IMR-90 (cell line): ENCODE data around the gene DHX29. TPM values are rescaled to one million over a fixed set of nuclear protein-coding genes. Genes with fewer than 3 reads are reported as not detected.

ENCODE experiments used
- ATAC-seq: fragments of 200-7000 bp; cut with Tn5 transposase; 2 replicates; pipeline ENCODE4 v1.9.1; 2020; ENCODE audit warnings: low read depth, mild to moderate bottlenecking, moderate library complexity
- BruUV-seq: library from RNA; stranded (reverse); fragments of 400-500 nt; replicated peaks from 2 replicates; lab custom pipeline; 2021; lab: Mats Ljungman, UMichigan
- CTCF ChIA-PET: fragments of 300-600 bp; formaldehyde crosslinking; extraction: SDS; loops from one replicate; lab custom pipeline; 2021; ENCODE audit warnings: antibody characterized with exemption; lab: Yijun Ruan, JAX
- POLR2A ChIA-PET: fragments of 300-600 bp; sonication (Branson Sonifier 250); formaldehyde crosslinking; loops from one replicate; lab custom pipeline; 2022; ENCODE audit warnings: antibody characterized with exemption; ENCODE audit not compliant: unreplicated experiment; lab: Charles Lee
- DNase-seq: peaks from one replicate; pipeline ENCODE4 v3.0.0; 2013
- H2AFZ ChIP-seq: replicated peaks from 2 replicates; pipeline ENCODE3; 2013; ENCODE audit warnings: low read length, mild to moderate bottlenecking; ENCODE audit not compliant: poor library complexity
- H2AK5ac ChIP-seq: 2 replicates; pipeline ENCODE4 v1.6.1; 2013; ENCODE audit warnings: low read depth, low read length, inconsistent platforms
- H2AK9ac ChIP-seq: replicated peaks from 2 replicates; pipeline ENCODE3; 2013; ENCODE audit warnings: mild to moderate bottlenecking, low read depth, low read length, moderate library complexity; ENCODE audit not compliant: poor library complexity
- H2BK120ac ChIP-seq: 2 replicates; pipeline ENCODE4 v1.6.1; 2013; ENCODE audit warnings: low read depth, low read length, inconsistent platforms
- H2BK15ac ChIP-seq: 3 replicates; pipeline ENCODE4 v1.6.1; 2013; ENCODE audit warnings: low read depth, low read length, inconsistent platforms
- H2BK20ac ChIP-seq: 2 replicates; pipeline ENCODE4 v1.6.1; 2013; ENCODE audit warnings: low read depth, mild to moderate bottlenecking, inconsistent platforms, low read length, moderate library complexity
- H2BK5ac ChIP-seq: 2 replicates; pipeline ENCODE4 v1.6.1; 2013; ENCODE audit warnings: mild to moderate bottlenecking, low read depth, low read length, inconsistent platforms; ENCODE audit not compliant: poor library complexity, severe bottlenecking
- H3K14ac ChIP-seq: replicated peaks from 2 replicates; pipeline ENCODE4 v1.6.1; 2013; ENCODE audit warnings: low read depth, low read length, inconsistent platforms
- H3K18ac ChIP-seq: 2 replicates; pipeline ENCODE4 v1.6.1; 2013; ENCODE audit warnings: low read depth, low read length, control low read depth
- H3K23ac ChIP-seq: 2 replicates; pipeline ENCODE4 v1.6.1; 2013; ENCODE audit warnings: low read depth, low read length, inconsistent platforms
- H3K27ac ChIP-seq: 2 replicates; pipeline ENCODE4 v1.5.1; 2013; ENCODE audit warnings: mild to moderate bottlenecking, control low read depth, low read length; ENCODE audit not compliant: insufficient read depth
- H3K27me3 ChIP-seq: 2 replicates; pipeline ENCODE4 v1.6.1; 2013; ENCODE audit warnings: low read length; ENCODE audit not compliant: control insufficient read depth, insufficient read depth
- H3K36me3 ChIP-seq: 2 replicates; pipeline ENCODE4 v1.6.1; 2013; ENCODE audit warnings: low read length, mixed read lengths; ENCODE audit not compliant: control insufficient read depth, insufficient read depth
- H3K4ac ChIP-seq: 2 replicates; pipeline ENCODE4 v1.6.1; 2013; ENCODE audit warnings: low read depth, low read length, inconsistent platforms
- H3K4me1 ChIP-seq: 2 replicates; pipeline ENCODE4 v1.6.1; 2013; ENCODE audit warnings: low read length, mixed read lengths; ENCODE audit not compliant: control insufficient read depth, insufficient read depth
- H3K4me2 ChIP-seq: 2 replicates; pipeline ENCODE4 v1.6.1; 2013; ENCODE audit warnings: low read depth, mild to moderate bottlenecking, control low read depth, low read length, moderate library complexity
- H3K4me3 ChIP-seq: 2 replicates; pipeline ENCODE4 v1.5.1; 2013; ENCODE audit warnings: low read depth, mild to moderate bottlenecking, control low read depth, low read length, moderate library complexity; ENCODE audit not compliant: insufficient read depth
- H3K56ac ChIP-seq: 2 replicates; pipeline ENCODE4 v1.6.1; 2013; ENCODE audit warnings: low read length, inconsistent platforms; ENCODE audit not compliant: insufficient read depth; ENCODE audit errors: extremely low read depth
- H3K79me1 ChIP-seq, 2 experiments: 2 replicates each; pipeline ENCODE4 v1.6.1; 2013; ENCODE audit warnings: low read length in 2 of 2, inconsistent platforms in 1 of 2, low read depth in 1 of 2
- H3K9ac ChIP-seq: 2 replicates; pipeline ENCODE4 v1.6.1; 2013; ENCODE audit warnings: low read depth, low read length, control low read depth
- H3K9me1 ChIP-seq: 2 replicates; pipeline ENCODE4 v1.6.1; 2013; ENCODE audit warnings: low read length, inconsistent platforms; ENCODE audit not compliant: insufficient read depth
- H3K9me3 ChIP-seq: 2 replicates; pipeline ENCODE4 v1.6.1; 2013; ENCODE audit warnings: low read length; ENCODE audit not compliant: control insufficient read depth, insufficient read depth
- H4K20me1 ChIP-seq: 2 replicates; pipeline ENCODE4 v1.6.1; 2013; ENCODE audit warnings: low read length, inconsistent platforms; ENCODE audit not compliant: insufficient read depth
- H4K5ac ChIP-seq: 2 replicates; pipeline ENCODE4 v1.6.1; 2013; ENCODE audit warnings: mild to moderate bottlenecking, low read depth, low read length, control low read depth
- H4K8ac ChIP-seq, 2 experiments: 2 replicates each; pipeline ENCODE4 v1.6.1; 2013; ENCODE audit warnings: low read depth in 2 of 2, low read length in 2 of 2, control low read depth in 1 of 2, inconsistent platforms in 1 of 2
- H4K91ac ChIP-seq: 2 replicates; pipeline ENCODE4 v1.6.1; 2013; ENCODE audit warnings: low read depth, low read length, inconsistent platforms; ENCODE audit not compliant: insufficient read depth
- FOS ChIP-seq: fragments of 150-350 bp; IDR thresholded peaks from 2 replicates; pipeline ENCODE4 v1.6.1; 2016; ENCODE audit warnings: low read depth, low read length
- MXI1 ChIP-seq: IDR thresholded peaks from 2 replicates; pipeline ENCODE4 v1.6.1; 2012; ENCODE audit warnings: low read depth, mild to moderate bottlenecking, low read length, moderate library complexity, borderline replicate concordance
- POLR2A ChIP-seq: IDR thresholded peaks from 2 replicates; pipeline ENCODE4 v1.6.1; 2012; ENCODE audit warnings: mild to moderate bottlenecking, low read depth, low read length
- dilution Hi-C: fragments of 300-500 bp; cut with HindIII; formaldehyde crosslinking; loops from one replicate; pipeline ENCODE4 v1.14.3; 2018; ENCODE audit warnings: low sequenced_read_pairs; ENCODE audit not compliant: unreplicated experiment
- in situ Hi-C: fragments of 300-500 bp; cut with MboI; formaldehyde crosslinking; loops from 3 replicates; pipeline ENCODE4 v1.14.3; 2019; ENCODE audit warnings: low sequenced_read_pairs, inconsistent platforms, mixed read lengths
- intact Hi-C: fragments of 100-400 bp; cut with micrococcal nuclease; formaldehyde crosslinking; loops from 2 replicates; pipeline ENCODE4 v1.10.0; 2022
- polyA plus RNA-seq, 3 experiments: library from polyadenylated mRNA; depleted of rRNA; stranded (reverse); fragments of >200 nt; gene quantifications; 2 replicates each; pipeline ENCODE4 v1.2.3, GENCODE V29; 2012; ENCODE audit warnings: low replicate concordance in 1 of 3
- total RNA-seq: library from RNA; depleted of rRNA; stranded (reverse); fragments of >200 nt; gene quantifications from 2 replicates; pipeline ENCODE4 v1.2.3, GENCODE V29; 2012
- TF ChIP-seq, protein P1 (sequence below): conservative IDR thresholded peaks from 2 replicates; pipeline ENCODE4 v1.5.1; 2012; ENCODE audit warnings: mild to moderate bottlenecking, low read depth, low read length, improper control_type of control experiment

The DHX29 gene
- total and polyA plus RNA-seq, 2 of the 4 experiments (the other 2 are of a cell fraction): 9.5 to 25.6 TPM

- no peak overlapping the region for H3K4me3 ChIP-seq
- no peak overlapping the region for H2BK15ac ChIP-seq
- no peak overlapping the region for H2AK5ac ChIP-seq
- no peak overlapping the region for H4K8ac ChIP-seq
- no peaks in the 10 kb centered on the region; the same call in 1 of the 2 replicates for H3K9me1 ChIP-seq
- dilution Hi-C loops: no loop called here
- H3K27ac ChIP-seq: no peak overlapping the region
- no peak overlapping the region for H3K56ac ChIP-seq
- H3K18ac ChIP-seq: no peak overlapping the region
- H2BK120ac ChIP-seq: no peak overlapping the region
- ChIA-PET CTCF (no interaction called here), POLR2A (no interaction called here)
- no peak overlapping the region for H2BK20ac ChIP-seq
- H3K4ac ChIP-seq: no peak overlapping the region
- H3K79me1 ChIP-seq: peaks cover 14 to 34% of the 10 kb centered on the region in 2 experiments
- ATAC-seq: no peak
- no peak for DNase-seq
- no peak overlapping the region for H2AFZ ChIP-seq
- no peaks in the 10 kb centered on the region for H3K27me3 ChIP-seq
- no peak overlapping the region for H4K91ac ChIP-seq
- no peak overlapping the region for H3K9ac ChIP-seq
- no peaks in the 10 kb centered on the region for H3K9me3 ChIP-seq
- peaks cover 13% of the 10 kb centered on the region; the same call in 1 of the 2 replicates for H4K20me1 ChIP-seq
- H2AK9ac ChIP-seq: no peak overlapping the region
- in situ Hi-C loops: no loop called here
- H3K4me1 ChIP-seq: no peaks in the 10 kb centered on the region
- no peak overlapping the region for H2BK5ac ChIP-seq
- peaks cover 6% of the 10 kb centered on the region; the same call in 1 of the 2 replicates for H3K36me3 ChIP-seq
- no TSS peak for BruUV-seq
- intact Hi-C loops: loop anchor here (5.0 to 10.0 kb wide), 2 partner anchors 368 to 871 kb away; no protein-coding TSS in a partner anchor
- H3K4me2 ChIP-seq: no peak overlapping the region
- TF ChIP-seq, protein P1, sequence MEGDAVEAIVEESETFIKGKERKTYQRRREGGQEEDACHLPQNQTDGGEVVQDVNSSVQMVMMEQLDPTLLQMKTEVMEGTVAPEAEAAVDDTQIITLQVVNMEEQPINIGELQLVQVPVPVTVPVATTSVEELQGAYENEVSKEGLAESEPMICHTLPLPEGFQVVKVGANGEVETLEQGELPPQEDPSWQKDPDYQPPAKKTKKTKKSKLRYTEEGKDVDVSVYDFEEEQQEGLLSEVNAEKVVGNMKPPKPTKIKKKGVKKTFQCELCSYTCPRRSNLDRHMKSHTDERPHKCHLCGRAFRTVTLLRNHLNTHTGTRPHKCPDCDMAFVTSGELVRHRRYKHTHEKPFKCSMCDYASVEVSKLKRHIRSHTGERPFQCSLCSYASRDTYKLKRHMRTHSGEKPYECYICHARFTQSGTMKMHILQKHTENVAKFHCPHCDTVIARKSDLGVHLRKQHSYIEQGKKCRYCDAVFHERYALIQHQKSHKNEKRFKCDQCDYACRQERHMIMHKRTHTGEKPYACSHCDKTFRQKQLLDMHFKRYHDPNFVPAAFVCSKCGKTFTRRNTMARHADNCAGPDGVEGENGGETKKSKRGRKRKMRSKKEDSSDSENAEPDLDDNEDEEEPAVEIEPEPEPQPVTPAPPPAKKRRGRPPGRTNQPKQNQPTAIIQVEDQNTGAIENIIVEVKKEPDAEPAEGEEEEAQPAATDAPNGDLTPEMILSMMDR: no peak
- TF ChIP-seq FOS (no peak), MXI1 (no peak), POLR2A (no peak)
- H3K14ac ChIP-seq: no peak overlapping the region
- no peak overlapping the region for H4K5ac ChIP-seq
- H3K23ac ChIP-seq: no peak overlapping the region
These were observed 16.5 kb upstream of the DHX29 start for GRCh38 chr5:55324006-55324405.
